HG03442 (cell line): ENCODE results near the gene STK25.

Experiments used
- ATAC-seq: cut with Tn5 transposase; IDR thresholded peaks from one replicate; pipeline ENCODE4 v1.9.1; 2021; ENCODE audit warnings: mild to moderate bottlenecking, moderate library complexity; ENCODE audit not compliant: unreplicated experiment

STK25 gene

DNA sequence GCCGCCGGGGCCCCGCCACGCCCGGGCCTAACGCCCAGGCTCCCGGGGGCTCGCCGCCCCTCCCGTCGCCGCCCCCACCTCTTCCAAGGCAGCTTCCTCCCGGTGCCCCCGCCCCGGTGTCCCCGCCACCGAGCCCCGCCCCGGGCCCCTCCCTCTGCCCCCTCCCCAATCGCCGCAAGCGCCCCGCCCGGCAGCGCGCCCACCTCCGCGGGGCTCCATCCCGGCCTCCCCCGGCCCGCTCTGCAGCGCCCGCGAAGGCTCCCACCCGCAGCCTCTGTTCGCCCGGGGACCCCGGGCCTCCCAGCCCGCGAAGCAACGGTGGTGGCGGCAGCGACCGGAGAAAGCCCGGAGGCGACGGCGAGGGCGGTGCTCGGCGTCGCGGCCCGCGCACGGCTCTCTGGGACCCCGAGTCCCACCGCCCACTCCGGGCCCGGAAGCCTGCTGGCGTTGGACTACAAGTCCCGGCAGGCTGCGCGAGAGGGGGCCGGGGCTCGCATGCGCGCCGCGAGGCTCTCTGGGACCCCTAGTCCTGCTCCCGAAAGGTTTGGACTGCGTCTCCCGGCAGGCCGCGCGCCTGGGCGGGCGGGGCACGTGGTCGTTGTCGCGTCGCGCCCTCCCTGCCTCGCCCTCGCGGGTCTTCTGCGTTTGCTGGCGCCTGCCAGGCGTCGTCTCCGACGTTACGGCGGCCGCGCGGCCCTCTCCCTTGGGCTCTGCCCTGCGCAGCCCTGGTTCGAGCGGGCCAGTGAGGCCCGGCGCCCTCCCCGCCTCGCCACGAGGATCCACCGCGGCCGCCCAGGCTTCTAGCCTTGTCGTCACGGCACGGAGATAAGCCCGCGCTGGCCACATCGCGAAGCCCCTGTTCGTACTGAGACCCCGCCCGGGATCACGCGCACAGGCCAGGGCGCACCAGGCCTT is at the start of gene STK25:
TSS of gene STK25 (minus strand) at position 345 of the 915 bp plus-strand sequence. CDS start 549 bp downstream, outside the sequence.
- ATAC-seq, result peak; percentile 90

GRCh38 chr2:241556746-241557145 is 48.4 kb upstream of the STK25 start:
- no peak for ATAC-seq

DNA sequence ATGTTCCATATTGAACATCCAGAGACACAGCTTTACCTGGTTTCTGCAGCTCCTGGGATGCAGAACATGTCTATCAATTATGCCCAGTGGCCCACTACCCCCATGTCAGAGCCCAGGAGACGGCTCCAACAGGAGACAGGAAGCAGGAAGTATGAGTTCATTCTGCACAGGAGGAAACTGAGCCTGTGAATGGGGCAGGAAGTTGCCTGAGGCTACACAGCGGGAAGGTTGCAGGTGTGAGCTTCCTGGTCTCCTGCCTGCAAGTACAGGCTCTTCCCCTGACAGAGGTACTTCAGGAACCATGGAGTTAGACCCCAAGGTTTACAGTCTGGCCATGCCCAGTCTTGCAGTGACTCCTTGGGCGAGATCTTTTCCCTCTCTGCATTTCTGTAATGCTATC is 47.3 kb upstream of the STK25 start:
- ATAC-seq, result no peak

DNA sequence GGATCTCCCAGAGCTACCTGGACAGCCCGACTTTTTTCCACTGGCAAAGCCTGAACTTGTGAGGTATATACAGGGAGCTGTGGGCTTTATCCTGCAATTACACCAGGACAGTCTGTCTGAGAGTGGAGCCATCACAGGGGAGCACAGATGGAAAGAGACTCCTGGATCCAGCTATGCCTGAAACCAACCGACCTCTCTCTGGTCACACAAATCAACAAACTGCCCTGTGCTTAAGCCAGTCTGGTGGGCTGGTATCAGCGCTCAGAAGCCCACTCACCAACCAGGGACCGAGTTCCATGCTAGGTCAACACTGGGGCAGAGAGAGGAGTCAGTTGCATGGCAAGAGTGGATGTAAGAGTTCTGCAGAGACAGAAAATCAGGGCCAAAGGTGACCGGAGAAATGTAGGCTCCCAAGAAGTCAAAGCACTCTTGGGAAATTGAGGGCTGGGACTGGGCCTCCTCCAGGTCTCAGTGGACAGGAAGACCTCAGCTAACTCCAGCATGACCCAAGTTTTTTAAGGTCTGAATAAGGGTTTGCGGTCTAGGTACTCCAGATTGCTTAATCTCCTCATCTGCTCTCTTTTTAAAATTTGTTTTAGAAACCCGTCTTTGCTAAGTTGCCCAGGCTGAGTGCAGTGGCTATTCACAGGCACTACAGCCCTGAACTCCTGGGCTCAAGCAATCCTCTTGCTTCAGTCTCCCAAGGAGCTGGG is 46.4 kb upstream of the STK25 start:
- no peak for ATAC-seq

GRCh38 chr2:241553981-241554380 is 45.6 kb upstream of the STK25 start:
- no peak for ATAC-seq

- ATAC-seq, result no peak
These were observed 45.1 kb upstream of the STK25 start for GRCh38 chr2:241553512-241553830.

- ATAC-seq, result no peak
These were observed 43.8 kb upstream of the STK25 start for GRCh38 chr2:241551998-241552737.

- ATAC-seq, result no peak
These were observed 43.2 kb upstream of the STK25 start for GRCh38 chr2:241551599-241551997.

DNA sequence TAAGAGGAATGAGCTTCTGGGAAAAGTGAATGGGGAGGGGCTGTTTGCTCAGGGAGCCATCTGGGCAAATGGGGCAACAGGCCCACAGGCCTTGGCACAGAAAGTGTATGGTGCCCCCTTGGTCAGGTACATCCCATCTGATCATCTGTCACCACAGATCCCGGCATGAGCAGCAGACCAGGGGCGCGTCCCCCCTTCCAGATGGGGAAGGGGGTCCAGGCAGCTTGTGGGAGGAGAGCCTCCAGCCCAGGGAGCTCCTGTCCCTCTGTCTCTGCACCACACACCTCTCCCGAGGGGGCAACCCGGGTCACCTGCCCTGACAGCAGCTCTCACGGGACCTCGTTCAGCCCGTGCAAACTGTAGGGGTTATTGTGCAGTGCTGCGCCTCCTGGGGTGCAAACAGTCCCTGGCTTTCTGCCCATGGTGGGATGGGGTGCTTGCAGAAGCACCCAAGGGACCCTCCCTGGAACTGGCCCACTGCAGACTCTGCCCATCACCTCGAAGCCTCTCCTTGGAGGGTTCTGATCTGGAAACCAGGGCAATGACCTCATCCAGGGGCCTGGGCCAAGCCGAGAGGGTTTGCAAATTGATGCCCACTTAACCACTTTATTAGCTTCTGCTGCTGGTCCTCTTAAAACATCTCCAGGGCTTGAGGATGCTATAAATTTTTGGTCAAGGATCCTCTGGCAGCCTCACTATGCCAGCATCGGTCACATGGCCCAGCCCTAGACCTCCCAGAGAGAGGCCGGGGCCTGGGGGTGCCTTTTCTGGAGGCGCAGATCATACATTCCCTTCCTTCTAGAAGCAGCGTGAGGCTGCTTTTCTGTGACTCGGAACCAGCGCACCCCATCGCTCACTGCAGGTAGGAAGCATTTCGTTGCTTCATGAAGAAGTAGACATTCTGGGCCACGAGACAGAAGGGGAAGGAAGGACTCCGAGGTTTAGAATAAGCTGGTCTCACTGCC is 42.5 kb upstream of the STK25 start:
- no peak for ATAC-seq

GRCh38 chr2:241548451-241548835 is 40.1 kb upstream of the STK25 start:
- ATAC-seq, result no peak

DNA sequence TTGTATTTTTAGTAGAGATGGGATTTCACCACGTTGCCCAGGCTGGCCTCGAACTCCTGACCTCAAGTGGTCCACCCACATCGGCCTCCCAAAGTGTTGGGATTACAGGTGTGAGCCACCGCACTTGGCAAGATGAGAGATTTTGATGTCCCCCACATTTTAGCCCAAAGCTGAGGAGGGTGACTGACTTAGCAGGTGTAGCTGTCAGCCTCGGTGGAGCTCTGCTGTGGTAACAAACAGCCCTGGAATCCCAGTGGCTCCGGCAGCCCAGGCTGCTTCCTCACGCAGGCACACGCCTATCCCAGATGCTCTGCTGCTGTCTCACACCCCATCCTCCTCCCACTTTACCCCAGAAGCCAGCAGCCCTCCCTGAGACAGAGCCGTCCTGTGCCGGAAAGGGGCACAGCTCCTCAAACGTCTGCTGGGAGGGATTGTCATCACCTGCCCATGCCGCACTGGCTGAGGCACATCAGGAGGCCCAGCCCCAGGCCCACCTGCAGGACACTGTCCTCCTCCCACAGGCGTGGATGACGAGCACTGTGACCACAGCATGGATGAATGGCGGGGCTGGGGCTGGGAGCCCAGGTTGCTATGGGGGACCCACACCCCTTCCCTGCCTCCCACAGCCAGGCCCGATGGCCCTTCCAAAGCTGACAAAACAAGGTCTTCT is 39.5 kb upstream of the STK25 start:
- ATAC-seq, result no peak

- no peak for ATAC-seq
These were observed 38.6 kb upstream of the STK25 start for GRCh38 chr2:241546771-241547498.

- no peak for ATAC-seq
These were observed 37.4 kb upstream of the STK25 start for GRCh38 chr2:241545523-241546473.

DNA sequence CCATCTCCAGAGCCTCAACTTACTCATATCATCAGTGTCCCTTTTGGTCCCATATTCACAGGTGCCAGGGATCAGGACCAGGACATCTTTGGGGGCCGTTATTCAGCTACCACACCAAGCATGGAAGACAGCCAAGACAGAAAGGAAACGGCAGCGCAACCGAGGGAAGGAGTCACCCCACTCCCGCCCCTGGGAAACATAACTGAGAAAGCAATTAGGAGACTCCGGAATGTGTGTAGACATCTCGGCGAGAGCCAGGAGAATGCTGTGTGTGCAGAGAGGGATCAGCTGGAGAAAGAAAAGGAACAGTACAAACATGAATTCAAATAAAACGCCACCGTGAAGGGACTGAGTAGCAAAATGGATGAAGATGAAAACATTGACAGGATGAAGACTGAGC is 36.7 kb upstream of the STK25 start:
- no peak for ATAC-seq

DNA sequence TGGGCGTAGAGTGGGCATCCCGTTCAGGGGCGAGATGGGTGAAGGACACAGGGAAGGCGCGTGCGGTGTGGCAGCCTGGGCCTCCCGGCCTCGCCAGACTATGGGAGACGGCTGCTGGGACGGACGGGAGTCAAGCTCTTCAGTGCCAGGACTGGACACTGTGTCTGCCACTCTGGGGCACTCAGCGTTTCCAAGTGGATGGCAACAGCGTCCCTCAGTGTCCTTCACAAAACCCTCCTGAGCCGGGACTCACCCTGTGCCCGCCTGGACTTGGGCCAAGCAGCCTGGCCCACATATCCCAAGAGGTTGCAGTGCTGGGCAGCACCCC is 33.9 kb upstream of the STK25 start:
- ATAC-seq, result no peak

DNA sequence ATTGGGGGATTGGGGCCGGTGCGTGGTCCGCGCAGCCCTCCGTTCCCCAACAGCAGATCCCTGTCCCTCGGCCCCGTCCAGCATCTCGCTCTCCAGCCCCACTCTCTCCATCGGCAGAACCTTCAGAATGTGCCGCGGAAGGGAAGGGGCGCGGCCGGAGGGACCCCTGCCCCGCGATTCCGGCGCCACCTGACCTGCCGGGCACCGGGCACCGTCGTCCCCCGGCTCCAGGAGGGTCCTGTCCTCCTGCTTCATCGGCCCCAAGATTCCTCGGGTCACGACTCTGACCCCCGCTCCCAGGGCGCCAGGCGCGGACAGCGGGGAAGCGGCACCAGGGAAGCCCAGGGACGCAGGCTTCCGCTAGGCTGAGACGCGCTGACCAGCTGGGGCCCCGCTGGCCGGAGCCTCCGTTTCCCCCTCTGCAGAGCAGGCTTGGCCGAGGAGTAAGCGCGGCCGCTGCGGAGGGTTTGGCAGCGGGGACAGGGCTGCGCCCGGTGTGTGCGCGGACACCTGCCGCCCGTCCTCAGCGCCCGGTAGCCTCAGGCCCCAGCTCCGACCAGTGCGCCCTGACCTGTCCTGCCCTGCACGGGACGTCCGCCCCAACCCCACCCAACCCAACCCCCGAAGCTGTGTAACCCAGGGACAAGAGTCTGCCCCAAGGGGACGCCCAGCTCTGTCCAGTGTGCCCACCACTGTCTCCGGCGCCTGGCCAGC is 33.3 kb upstream of the STK25 start:
- no peak for ATAC-seq

DNA sequence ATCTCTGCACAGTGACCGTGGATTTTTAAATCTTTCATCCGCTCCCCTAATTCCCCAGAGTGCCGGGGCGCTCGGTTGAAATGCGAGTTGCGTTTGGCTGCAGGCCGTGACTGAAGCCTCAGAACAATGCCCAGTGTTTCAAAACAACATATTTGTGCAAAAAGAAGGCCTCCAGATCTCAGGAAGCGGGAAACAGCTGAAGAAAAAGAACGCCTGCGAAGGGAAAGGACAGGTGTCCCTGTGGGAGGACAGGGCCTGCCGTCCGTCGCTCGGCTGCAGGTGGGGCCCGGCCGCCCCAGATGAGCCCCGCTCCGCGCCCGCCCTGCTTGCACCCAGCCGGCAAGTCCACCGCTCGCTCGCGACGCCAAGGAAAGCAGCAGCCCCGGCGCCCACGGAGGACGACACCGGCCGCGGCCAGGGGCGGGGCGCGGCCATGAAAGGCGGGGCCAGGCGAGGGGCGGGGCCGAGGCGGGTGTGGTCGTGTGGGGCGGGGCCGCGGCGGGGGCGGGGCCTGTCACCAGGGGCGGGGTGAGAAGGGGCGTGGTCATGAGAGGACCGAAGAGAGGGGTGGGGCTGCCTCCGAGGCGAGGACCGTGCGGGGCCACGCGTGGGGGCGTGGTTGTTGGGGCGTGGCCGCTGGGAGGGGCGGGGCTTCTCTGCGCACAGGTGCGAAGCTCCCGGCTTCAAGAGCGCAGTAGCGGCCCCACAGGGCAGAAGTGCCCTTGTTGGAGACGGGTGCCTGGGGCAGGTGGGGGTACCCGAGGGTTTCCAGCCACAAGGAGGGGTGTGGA is 32.6 kb upstream of the STK25 start:
- ATAC-seq, result no peak
